GM23248 (cell line): ENCODE measurements around the gene UGT1A10.

Source experiments
- EZH2 ChIP-seq: fragments of 200-600 bp; sonication (generic); IDR thresholded peaks from 2 replicates; pipeline ENCODE4 v1.6.1; 2018; ENCODE audit warnings: antibody characterized with exemption, mild to moderate bottlenecking; ENCODE audit not compliant: insufficient read depth, poor library complexity, severe bottlenecking
- EZH2phosphoT487 ChIP-seq: fragments of 200-600 bp; sonication (generic); IDR thresholded peaks from 2 replicates; pipeline ENCODE4 v1.6.1; 2018; ENCODE audit warnings: antibody characterized with exemption, moderate library complexity, mild to moderate bottlenecking, low read depth; ENCODE audit not compliant: insufficient read depth

DNA sequence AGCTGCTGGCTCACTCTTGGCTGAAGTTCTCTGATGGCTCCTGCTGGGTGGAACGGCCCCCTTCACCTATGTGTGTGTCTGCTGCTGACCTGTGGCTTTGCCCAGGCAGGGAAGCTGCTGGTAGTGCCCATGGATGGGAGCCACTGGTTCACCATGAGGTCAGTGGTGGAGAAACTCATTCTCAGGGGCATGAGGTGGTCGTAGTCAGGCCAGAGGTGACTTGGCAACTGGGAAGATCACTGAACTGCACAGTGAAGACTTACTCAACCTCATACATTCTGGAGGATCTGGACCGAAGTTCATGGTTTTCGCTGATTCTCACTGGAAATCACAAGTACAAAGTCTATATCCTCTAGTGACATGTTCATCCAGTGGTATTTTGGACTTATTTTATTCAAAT lies 32.7 kb upstream of the UGT1A10 start:
- TF ChIP-seq EZH2phosphoT487: no peak
- no peak for TF ChIP-seq EZH2
